ENCODE results near the gene TRMT1L. TPM values are rescaled to one million over a fixed set of nuclear protein-coding genes. Genes with fewer than 3 reads are reported as not detected.

Gene TRMT1L
- total and polyA plus RNA-seq, 10 of the 15 experiments (the other 5 are each of a cell fraction or from before 2014, with no cell fraction given): 3.5 to 35.2 (median 16.9) TPM

DNA sequence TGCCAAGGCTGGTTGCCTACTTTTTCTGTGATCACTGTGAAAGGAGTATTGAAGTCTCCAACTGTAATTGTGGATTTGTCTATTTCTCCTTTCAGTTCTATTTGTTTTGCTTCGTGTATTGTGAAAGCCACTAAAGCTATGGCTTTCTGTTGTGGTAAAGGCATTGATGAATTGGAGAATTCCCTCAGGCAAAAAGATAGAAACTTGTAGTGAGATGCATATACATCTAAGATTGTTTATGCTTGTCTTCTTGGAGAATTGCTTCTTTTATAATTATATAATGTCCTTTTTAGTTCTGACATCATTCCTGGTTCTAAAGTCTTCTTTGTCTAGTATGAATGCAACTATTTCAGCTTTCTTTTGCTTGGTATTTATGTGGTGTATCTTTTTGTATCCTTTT is 37.0 kb upstream of the TRMT1L start:
- Histone ChIP-seq H3K27ac (ENCODE audit: control insufficient read depth, insufficient read depth) (no peak overlapping the region), H3K4me2 (ENCODE audit: control insufficient read depth, insufficient read depth) (no peak overlapping the region), H3K9me3 (replicated peaks; ENCODE audit: control insufficient read depth, insufficient read depth, low read length) (no peaks in the 10 kb centered on the region), H3K36me3 (ENCODE audit: control insufficient read depth in 2 of 2, insufficient read depth in 2 of 2, low read length in 1 of 2) (no peaks in the 10 kb centered on the region), H3K27me3 (replicated peaks in 1 of 2; ENCODE audit: control insufficient read depth in 2 of 2, insufficient read depth in 2 of 2, low read length in 1 of 2) (no peaks in the 10 kb centered on the region), H3K4me3 (no peak overlapping the region), H2AFZ (ENCODE audit: control insufficient read depth, low read depth, low read length) (no peak overlapping the region), H4K20me1 (ENCODE audit: control insufficient read depth, insufficient read depth) (no peaks in the 10 kb centered on the region), H3K4me1 (ENCODE audit: control insufficient read depth, insufficient read depth, low read length) (no peaks in the 10 kb centered on the region), H3K9ac (ENCODE audit: control insufficient read depth, insufficient read depth, low read length) (no peak overlapping the region), H3K79me2 (ENCODE audit: control insufficient read depth, insufficient read depth, low read length) (no peaks in the 10 kb centered on the region)
- FAIRE-seq: no peak
- BruUV-seq (replicated peaks): no TSS peak
- TF ChIP-seq BACH1 (IDR thresholded peaks at IDR 0.05; ENCODE audit: borderline replicate concordance) (no peak), FOXM1 (IDR thresholded peaks at IDR 0.05; ENCODE audit: low read depth, low read length) (no peak), MYB (IDR thresholded peaks at IDR 0.05; ENCODE audit: borderline replicate concordance, low read depth, low read length) (no peak), ZNF274 (IDR thresholded peaks at IDR 0.05; ENCODE audit: insufficient read depth, insufficient read length) (no peak), SP1 (IDR thresholded peaks at IDR 0.05; ENCODE audit: low read depth, low read length) (no peak), CHD2 (IDR thresholded peaks at IDR 0.05; ENCODE audit: borderline replicate concordance, low read depth, low read length) (no peak), HDAC2 (IDR thresholded peaks at IDR 0.05) (no peak), REST (IDR thresholded peaks at IDR 0.05; ENCODE audit: low read depth, low read length) (no peak), RCOR1 (conservative IDR thresholded peaks at IDR 0.05; ENCODE audit: low read depth, low read length) (no peak), POLR2AphosphoS5 (IDR thresholded peaks at IDR 0.05; ENCODE audit: low read length) (no peak)
- TF ChIP-seq, protein P1, sequence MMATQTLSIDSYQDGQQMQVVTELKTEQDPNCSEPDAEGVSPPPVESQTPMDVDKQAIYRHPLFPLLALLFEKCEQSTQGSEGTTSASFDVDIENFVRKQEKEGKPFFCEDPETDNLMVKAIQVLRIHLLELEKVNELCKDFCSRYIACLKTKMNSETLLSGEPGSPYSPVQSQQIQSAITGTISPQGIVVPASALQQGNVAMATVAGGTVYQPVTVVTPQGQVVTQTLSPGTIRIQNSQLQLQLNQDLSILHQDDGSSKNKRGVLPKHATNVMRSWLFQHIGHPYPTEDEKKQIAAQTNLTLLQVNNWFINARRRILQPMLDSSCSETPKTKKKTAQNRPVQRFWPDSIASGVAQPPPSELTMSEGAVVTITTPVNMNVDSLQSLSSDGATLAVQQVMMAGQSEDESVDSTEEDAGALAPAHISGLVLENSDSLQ (IDR thresholded peaks at IDR 0.05): no peak
- intact Hi-C loops (cut with micrococcal nuclease; ENCODE audit: unreplicated experiment): no loop called here
- in situ Hi-C loops (cut with MboI): no loop called here
- DNase-seq (ENCODE audit: low read depth, low spot score): no peak
- no peak for ATAC-seq
- WGBS (ENCODE audit: insufficient coverage, insufficient replicate concordance, low lambda C conversion rate, missing lambda C conversion rate): 0% methylated on average over 1 of the region's 1 CpG
- ChIA-PET CTCF (no interaction called here), POLR2A (no interaction called here), RAD21 (ENCODE audit: unreplicated experiment) (no interaction called here), SMC1A (ENCODE audit: uncharacterized antibody, unreplicated experiment) (no interaction called here)
